ENCODE data around the gene KLF16. TPM values are rescaled to one million over a fixed set of nuclear protein-coding genes. Genes with fewer than 3 reads are reported as not detected.

Gene KLF16
- total and polyA plus RNA-seq, 9 of the 15 experiments (the other 6 are each of a cell fraction or from before 2014, with no cell fraction given) = 0.04 to 60.4 (median 6.8) TPM

- peaks cover 37% of the 10 kb centered on the region; the same call in 2 of the 3 replicates for H3K36me3 ChIP-seq (ENCODE audit: control insufficient read depth, insufficient read depth, low read length)
- intact Hi-C loops (cut with micrococcal nuclease) (no loop called here), in situ Hi-C loops (cut with MboI) (no loop called here)
- H4K20me1 ChIP-seq (replicated peaks; ENCODE audit: control insufficient read depth, insufficient read depth, low read length) = peaks cover 5% of the 10 kb centered on the region; the same call in 1 of the 2 replicates
- ATAC-seq = peak; percentile 3; the same call in 1 of the 3 replicates
- peak in 1 of 4 experiments; percentile 61 for DNase-seq (ENCODE audit: extremely low read depth in 1 of 4, low spot score in 3 of 4)
- FAIRE-seq = peak; percentile 69
- ChIA-PET CTCF (ENCODE audit: low intra/inter-chr PET ratio) (interaction anchor here (0.6 kb wide), 1 partner anchor 55 kb away, joined by 5 read pairs; no protein-coding TSS in a partner anchor), POLR2A (interaction anchor here (0.6 to 2.3 kb wide), 8 partner anchors 9 to 175 kb away, joined by 3 to 24 read pairs (median 4); no protein-coding TSS in a partner anchor)
- under 1% methylated on average over 16 of the region's 16 CpGs for WGBS (ENCODE audit: insufficient coverage, low coverage, missing lambda C conversion rate)
- H2AFZ ChIP-seq (ENCODE audit: low read depth, low read length) = no peak overlapping the region
- no peaks in the 10 kb centered on the region for H3K9me3 ChIP-seq (replicated peaks; ENCODE audit: control insufficient read depth, insufficient read depth, low read depth, low read length)
- peak overlapping the region; percentile 100 for H3K4me3 ChIP-seq
- peaks cover 63% of the 10 kb centered on the region for H3K79me2 ChIP-seq (ENCODE audit: control insufficient read depth, insufficient read depth, low read length)
- H3K9ac ChIP-seq (ENCODE audit: insufficient read depth in 1 of 2, low read depth in 2 of 2, low read length in 2 of 2) = peak overlapping the region; percentile 95 to 99; a peak in 3 of 4 replicates
- no peaks in the 10 kb centered on the region for H3K9me1 ChIP-seq (ENCODE audit: control insufficient read depth, insufficient read depth, low read length)
- H3K4me2 ChIP-seq (ENCODE audit: insufficient read depth, low read length) = peak overlapping the region; percentile 97
- BruUV-seq (replicated peaks) = no TSS peak
- H3K4me1 ChIP-seq (replicated peaks in 1 of 2; ENCODE audit: control insufficient read depth in 2 of 2, insufficient read depth in 2 of 2, low read length in 2 of 2) = peaks cover 37 to 50% of the 10 kb centered on the region in 2 experiments
- no peaks in the 10 kb centered on the region for H3K27me3 ChIP-seq (ENCODE audit: control insufficient read depth in 2 of 2, insufficient read depth in 2 of 2, low read length in 2 of 2)
- peak overlapping the region; percentile 94 for H3K27ac ChIP-seq (ENCODE audit: extremely low read depth, low read depth, low read length)
- TF ChIP-seq ZFP36 (IDR thresholded peaks at IDR 0.05; ENCODE audit: low read depth, low read length, partially characterized antibody) (no peak), ZNF395 (CRISPR knock-in tag; IDR thresholded peaks at IDR 0.05) (0 out of 2 replicates have a peak, but pooled peaks have one; percentile 25), NR3C1 (CRISPR knock-in tag; IDR thresholded peaks at IDR 0.05) (no peak), ZNF431 (CRISPR knock-in tag; IDR thresholded peaks at IDR 0.05) (no peak), POLR2H (tag; IDR thresholded peaks at IDR 0.05; ENCODE audit: low read depth) (peak; percentile 65), PBX2 (CRISPR knock-in tag; IDR thresholded peaks at IDR 0.05; ENCODE audit: low read depth) (no peak), PBX2 (tag; conservative IDR thresholded peaks at IDR 0.05; ENCODE audit: low read depth) (peak; percentile 44; the same call in 1 of the 2 replicates), TAF15 (IDR thresholded peaks at IDR 0.05; ENCODE audit: low read depth, low read length) (no peak), HMG20B (CRISPR knock-in tag; IDR thresholded peaks at IDR 0.05) (no peak), JUND (IDR thresholded peaks at IDR 0.05; ENCODE audit: borderline replicate concordance, low read depth, low read length) (no peak), JUND (tag; IDR thresholded peaks at IDR 0.05; ENCODE audit: borderline replicate concordance, low read depth, low read length) (0 out of 3 replicates have a peak, but pooled peaks have one; percentile 32), STAT5B (CRISPR knock-in tag; IDR thresholded peaks at IDR 0.05) (no peak), ATF3 (IDR thresholded peaks at IDR 0.05) (no peak), ATF3 (CRISPR knock-in tag; conservative IDR thresholded peaks at IDR 0.05) (no peak), WHSC1 (IDR thresholded peaks at IDR 0.05; ENCODE audit: low read length) (no peak)
Observed at GRCh38 chr19:1874554-1875185, 11.3 kb upstream of the KLF16 start.
